ENCODE data around the gene CORO1A. TPM values are rescaled to one million over a fixed set of nuclear protein-coding genes. Genes with fewer than 3 reads are reported as not detected.

The CORO1A gene
- total RNA-seq: 0.46 and 0.71 TPM in 2 replicates

DNA sequence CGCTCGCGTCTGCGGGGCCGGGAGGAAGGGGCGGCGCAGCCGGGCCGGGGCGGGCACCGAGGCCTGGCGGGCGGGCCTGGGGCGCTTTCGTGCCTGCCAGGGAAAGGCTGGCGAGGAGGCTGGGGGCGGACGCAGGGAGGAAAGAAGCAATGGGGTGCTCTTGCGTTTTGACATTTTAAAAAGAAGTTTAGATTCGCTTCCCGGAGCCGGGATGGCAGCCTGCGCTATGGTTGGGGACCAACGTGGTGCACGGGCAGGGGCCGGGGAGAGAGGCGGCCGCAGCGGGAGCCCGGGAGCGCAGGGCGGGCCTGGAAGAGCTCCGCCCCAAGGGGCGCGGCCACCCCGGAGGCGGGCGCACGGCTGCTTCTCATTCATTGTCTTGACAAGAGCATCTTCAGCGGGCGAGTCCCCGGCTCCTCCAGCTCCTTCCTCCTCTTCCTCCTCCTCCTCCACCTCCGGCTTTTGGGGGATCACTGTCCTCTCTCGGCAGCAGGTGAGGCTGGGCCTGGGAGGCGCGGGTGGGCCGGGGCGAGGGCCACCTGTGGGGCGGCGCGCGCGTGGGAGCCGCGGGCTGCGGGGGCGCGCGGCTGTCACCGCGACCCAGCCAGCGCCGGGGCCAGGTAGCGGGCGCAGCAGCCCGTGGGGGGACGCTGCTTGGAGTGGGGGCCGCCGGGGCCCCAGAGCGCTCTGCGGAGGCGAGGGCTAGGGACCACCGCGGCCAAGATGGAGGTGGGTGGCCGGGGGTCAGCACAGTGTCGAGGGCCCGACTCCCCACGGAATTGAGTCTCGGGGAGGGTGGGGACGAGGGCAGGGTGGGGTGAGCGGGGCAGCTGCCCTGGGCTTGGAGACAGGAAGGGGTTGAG lies at the start of gene CORO1A:
TSS of gene CORO1A (plus strand) at position 370 of the 863 bp plus-strand sequence. CDS start 1,608 bp downstream, outside the sequence.

DNA sequence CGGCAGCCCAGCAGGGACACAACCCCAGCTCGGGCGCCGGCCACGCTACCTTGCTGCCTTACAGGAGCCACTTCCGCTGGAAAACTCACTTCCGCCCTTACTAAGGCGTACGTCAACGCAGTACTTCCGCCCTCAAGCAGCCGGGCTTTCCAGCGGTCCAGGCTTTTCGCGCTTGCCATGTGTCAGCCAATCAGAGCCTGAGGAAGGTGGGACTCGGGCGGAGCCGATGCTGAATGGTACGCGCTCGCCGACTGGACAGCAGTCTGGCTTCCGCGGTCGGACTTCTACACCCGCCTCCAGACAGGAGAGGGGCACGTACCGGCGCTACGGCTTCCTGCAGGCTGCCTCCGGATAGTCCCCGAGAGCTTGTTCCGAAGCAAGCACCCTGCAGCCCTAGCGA lies 10.2 kb downstream of the CORO1A start, which contains the start of the genes BOLA2B and SLX1A:
TSS of gene BOLA2B (minus strand) at position 52 of the 400 bp plus-strand sequence. CDS start 71 bp downstream, outside the sequence.
TSS of gene SLX1A (plus strand) at position 261 of the 400 bp plus-strand sequence. CDS start 210 bp downstream, outside the sequence.

DNA sequence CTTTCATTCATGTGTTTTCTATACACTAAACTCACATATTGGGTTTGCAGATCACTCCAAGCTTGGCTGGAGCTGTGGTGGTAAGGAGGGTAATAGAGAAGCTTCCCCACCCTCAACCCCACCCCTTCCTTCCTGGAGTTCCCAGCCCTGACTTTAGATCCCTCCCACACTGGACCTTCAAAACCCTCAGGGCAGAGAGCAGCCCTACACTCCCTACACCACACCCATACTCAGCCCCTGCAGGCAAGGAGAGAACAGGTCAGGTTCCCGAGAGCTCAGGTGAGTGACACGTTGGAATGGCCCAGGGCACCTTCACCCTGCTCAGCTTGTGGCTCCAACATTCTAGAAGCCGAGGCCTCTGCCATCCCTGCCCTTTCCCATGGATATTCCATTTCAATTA lies 15.6 kb downstream of the CORO1A start, which contains the start of gene SULT1A3:
TSS of gene SULT1A3 (plus strand) at position 207 of the 400 bp plus-strand sequence. CDS start 1,474 bp downstream, outside the sequence.

Other genes starting within 250 kb of the CORO1A start
- gene TMEM219, start 221.5 kb upstream of the CORO1A start, total RNA-seq: 81.2 and 82.3 TPM in 2 replicates
- gene TAOK2, start 209.7 kb upstream of the CORO1A start, total RNA-seq: 39.1 and 47.1 TPM in 2 replicates
- 5.0 and 5.6 TPM in 2 replicates for gene HIRIP3, start 188.0 kb upstream of the CORO1A start, total RNA-seq
- 11.9 and 15.2 TPM in 2 replicates for gene INO80E, start 187.4 kb upstream of the CORO1A start, total RNA-seq
- gene DOC2A, start 172.6 kb upstream of the CORO1A start, total RNA-seq: 0.28 TPM in 1 of 2 replicates, not detected in the other
- not detected in 2 replicates for gene C16orf92, start 160.4 kb upstream of the CORO1A start, total RNA-seq
- gene TLCD3B, start 152.3 kb upstream of the CORO1A start, total RNA-seq: 0.09 TPM in 1 of 2 replicates, not detected in the other
- 617 and 861 TPM in 2 replicates for gene ALDOA, start 117.8 kb upstream of the CORO1A start, total RNA-seq
- 193 and 224 TPM in 2 replicates for gene PPP4C, start 107.6 kb upstream of the CORO1A start, total RNA-seq
- under 0.01 and 0.09 TPM in 2 replicates for gene TBX6, start 91.7 kb upstream of the CORO1A start, total RNA-seq
- gene YPEL3, start 87.4 kb upstream of the CORO1A start, total RNA-seq: 6.3 and 10.2 TPM in 2 replicates
- 0.71 and 1.6 TPM in 2 replicates for gene GDPD3, start 70.1 kb upstream of the CORO1A start, total RNA-seq
- gene MAPK3, start 60.4 kb upstream of the CORO1A start, total RNA-seq: 28.4 and 41.2 TPM in 2 replicates
- gene BOLA2B, start 10.1 kb downstream of the CORO1A start, total RNA-seq: 20.8 and 31.1 TPM in 2 replicates
- gene SLX1A, start 10.3 kb downstream of the CORO1A start, total RNA-seq: 20.9 and 21.2 TPM in 2 replicates
- gene SULT1A3, start 15.7 kb downstream of the CORO1A start, total RNA-seq: 2.4 and 3.4 TPM in 2 replicates
- 0.43 and 1.8 TPM in 2 replicates for gene NPIPB13, start 64.9 kb downstream of the CORO1A start, total RNA-seq
- 33.8 and 39.1 TPM in 2 replicates for gene CD2BP2, start 171.7 kb downstream of the CORO1A start, total RNA-seq
- 17.1 and 19.9 TPM in 2 replicates for gene TBC1D10B, start 186.9 kb downstream of the CORO1A start, total RNA-seq
- gene MYL11, start 191.2 kb downstream of the CORO1A start, total RNA-seq: not detected in 2 replicates
- not detected in 2 replicates for gene SEPTIN1, start 199.0 kb downstream of the CORO1A start, total RNA-seq
- gene ZNF48, start 211.8 kb downstream of the CORO1A start, total RNA-seq: 4.6 and 5.5 TPM in 2 replicates
- 9.8 and 10.5 TPM in 2 replicates for gene ZNF771, start 224.0 kb downstream of the CORO1A start, total RNA-seq
- gene DCTPP1, start 246.4 kb downstream of the CORO1A start, total RNA-seq: 5.5 and 6.9 TPM in 2 replicates

All from smooth muscle cell of bladder (primary cell).